Measurements from ENCODE around the gene PTPN1. TPM values are rescaled to one million over a fixed set of nuclear protein-coding genes. Genes with fewer than 3 reads are reported as not detected.

The PTPN1 gene
- total and polyA plus RNA-seq, 2 of the 4 experiments (the other 2 are of a cell fraction): 31.7 to 37.4 TPM

DNA sequence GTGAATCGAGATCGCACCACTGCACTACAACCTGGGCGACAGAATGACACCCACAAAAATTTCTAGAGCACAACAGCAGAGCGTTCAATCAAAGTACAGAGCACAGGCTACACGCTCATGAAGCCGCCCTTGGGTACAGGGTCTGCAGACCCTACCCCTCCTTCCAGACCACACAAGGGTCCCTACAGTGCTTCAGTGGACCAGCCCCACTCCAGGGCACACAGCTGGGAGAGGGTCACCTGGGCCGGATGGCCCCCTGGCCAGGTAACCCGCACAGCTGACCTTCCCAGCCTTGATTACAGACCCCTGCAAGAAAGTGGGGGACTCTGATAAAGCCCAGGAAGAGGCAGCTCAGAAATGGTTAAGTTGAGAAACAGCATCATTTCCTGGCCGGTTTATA, 117.6 kb downstream of the PTPN1 start:
- intact Hi-C loops (cut with micrococcal nuclease): no loop called here
- Histone ChIP-seq H2AFZ (replicated peaks; ENCODE audit: low read length, poor library complexity) (no peak overlapping the region), H2BK20ac (ENCODE audit: low read depth, low read length) (no peak overlapping the region)

More for the DNA sequence above, 117.6 kb downstream of the PTPN1 start:
- dilution Hi-C loops (cut with HindIII; ENCODE audit: low sequenced_read_pairs, unreplicated experiment): no loop called here
- Histone ChIP-seq H2AK5ac (ENCODE audit: low read depth, low read length) (0 out of 2 replicates have a peak overlapping the region, but pooled peaks have one; percentile 10), H3K9ac (ENCODE audit: low read depth, low read length) (no peak overlapping the region), H4K8ac (ENCODE audit: low read depth in 2 of 2, low read length in 2 of 2) (no peak overlapping the region), H4K91ac (ENCODE audit: insufficient read depth, low read depth, low read length) (peak overlapping the region; percentile 9; the same call in 1 of the 2 replicates), H3K27me3 (ENCODE audit: control insufficient read depth, insufficient read depth, low read length) (no peaks in the 10 kb centered on the region), H3K27ac (ENCODE audit: insufficient read depth, low read length) (no peak overlapping the region), H2BK5ac (ENCODE audit: low read depth, low read length, poor library complexity, severe bottlenecking) (no peak overlapping the region), H3K4me3 (ENCODE audit: insufficient read depth, low read depth, low read length) (no peak overlapping the region), H3K4ac (ENCODE audit: low read depth, low read length) (peak overlapping the region; percentile 50), H3K9me1 (ENCODE audit: insufficient read depth, low read length) (no peaks in the 10 kb centered on the region; the same call in 1 of the 2 replicates), H3K23ac (ENCODE audit: low read depth, low read length) (no peak overlapping the region), H3K4me1 (ENCODE audit: control insufficient read depth, insufficient read depth, low read length) (peaks cover 5% of the 10 kb centered on the region; the same call in 1 of the 2 replicates), H3K14ac (replicated peaks; ENCODE audit: low read depth, low read length) (no peak overlapping the region), H3K4me2 (ENCODE audit: low read depth, low read length) (no peak overlapping the region), H4K20me1 (ENCODE audit: insufficient read depth, low read length) (no peaks in the 10 kb centered on the region; the same call in 1 of the 2 replicates), H3K9me3 (ENCODE audit: control insufficient read depth, insufficient read depth, low read length) (no peaks in the 10 kb centered on the region), H2BK120ac (ENCODE audit: low read depth, low read length) (peak overlapping the region; percentile 0; the same call in 1 of the 2 replicates), H2BK15ac (ENCODE audit: low read depth, low read length) (no peak overlapping the region; the same call in 2 of the 3 replicates), H4K5ac (ENCODE audit: low read depth, low read length) (no peak overlapping the region), H3K56ac (ENCODE audit: extremely low read depth, insufficient read depth, low read length) (no peak overlapping the region), H3K79me1 (ENCODE audit: low read depth in 1 of 2, low read length in 2 of 2) (peaks cover 4 to 20% of the 10 kb centered on the region in 2 experiments; a peak in 2 of 4 replicates), H3K18ac (ENCODE audit: low read depth, low read length) (no peak overlapping the region), H2AK9ac (replicated peaks; ENCODE audit: low read depth, low read length, poor library complexity) (no peak overlapping the region), H3K36me3 (ENCODE audit: control insufficient read depth, insufficient read depth, low read length) (peaks cover under 1% of the 10 kb centered on the region; the same call in 1 of the 2 replicates)
- TF ChIP-seq SMC3 (IDR thresholded peaks at IDR 0.05; ENCODE audit: low read depth, low read length) (no peak), MXI1 (IDR thresholded peaks at IDR 0.05; ENCODE audit: borderline replicate concordance, low read depth, low read length) (no peak), FOS (IDR thresholded peaks at IDR 0.05; ENCODE audit: low read depth, low read length) (no peak), CTCF (conservative IDR thresholded peaks at IDR 0.05; ENCODE audit: low read depth, low read length) (no peak), USF2 (IDR thresholded peaks at IDR 0.05; ENCODE audit: low read depth, low read length) (no peak), RAD21 (IDR thresholded peaks at IDR 0.05; ENCODE audit: low read length) (no peak), MAFK (IDR thresholded peaks at IDR 0.05; ENCODE audit: low read depth, low read length) (no peak), POLR2A (IDR thresholded peaks at IDR 0.05; ENCODE audit: low read depth, low read length) (no peak)
- CTCF ChIA-PET: no interaction called here
- in situ Hi-C loops (cut with MboI; ENCODE audit: low sequenced_read_pairs): no loop called here
- WGBS, 2 experiments (ENCODE audit: extremely low coverage in 2 of 2, insufficient read length in 1 of 2): 0% methylated on average over 1 of the region's 9 CpGs; no CpG with 5 or more reads in 1 of the 2 experiments
- ATAC-seq (ENCODE audit: low read depth) (no peak), DNase-seq (no peak)
- POLR2A ChIA-PET (ENCODE audit: unreplicated experiment): no interaction called here
- BruUV-seq (replicated peaks): no TSS peak
